Left lung (tissue), 10 donors: Measurements from ENCODE around the gene ARHGAP8. TPM values are rescaled to one million over a fixed set of nuclear protein-coding genes. Genes with fewer than 3 reads are reported as not detected.

ENCODE experiments used
- ATAC-seq: fragments of 200-7000 bp; cut with Tn5 transposase; one replicate; pipeline ENCODE4 v1.9.1; 2020; ENCODE audit warnings: moderate library complexity
- DNase-seq, 4 donors: peaks; one replicate each; pipeline ENCODE4 v3.0.0-alpha.2; 2013 to 2020
- H3K27ac ChIP-seq, 2 donors: fragments of 200-600 bp; sonication (generic) in 1 of 2; one replicate each; pipeline versions ENCODE4 v1.5.0 to v1.8.0; 2020 to 2021
- H3K27me3 ChIP-seq, 2 donors: fragments of 200-600 bp; sonication (generic) in 1 of 2; one replicate each; pipeline versions ENCODE4 v1.5.0 to v1.8.0; 2020 to 2021
- H3K36me3 ChIP-seq, 2 donors: fragments of 200-600 bp; sonication (generic) in 1 of 2; one replicate each; pipeline versions ENCODE4 v1.5.0 to v1.8.0; 2020 to 2021
- H3K4me1 ChIP-seq, 2 donors: fragments of 200-600 bp; one replicate each; pipeline ENCODE4 v1.8.0; 2021
- H3K4me3 ChIP-seq, 2 donors: fragments of 200-600 bp; sonication (generic) in 1 of 2; one replicate each; pipeline versions ENCODE4 v1.5.0 to v1.8.0; 2020 to 2021; ENCODE audit warnings: mild to moderate bottlenecking in 1 of 2
- H3K9me3 ChIP-seq, 2 donors: fragments of 200-600 bp; sonication (generic) in 1 of 2; one replicate each; pipeline versions ENCODE4 v1.5.0 to v1.8.0; 2020 to 2021
- CTCF ChIP-seq, 2 donors: fragments of 200-600 bp; sonication (generic) in 1 of 2; IDR thresholded peaks; one replicate each; pipeline versions ENCODE4 v1.5.0 to v1.8.0; 2021; ENCODE audit warnings: antibody characterized with exemption in 2 of 2
- intact Hi-C, 2 donors: fragments of 100-400 bp; cut with DNase I; formaldehyde crosslinking; loops; one replicate each; pipeline versions ENCODE4 v1.11.2 to v1.14.2; 2022
- polyA plus RNA-seq, 6 donors: library from polyadenylated mRNA; unstranded; fragments of 120-200 nt; gene quantifications; one replicate each; pipeline ENCODE4 v1.2.1, GENCODE V29; 2013; ENCODE audit not compliant: insufficient read length in 6 of 6
- total RNA-seq, 2 donors: library from RNA; stranded (reverse); fragmentation: NEBNext Ultra II Directional; extraction: Animal tissue kit (Norgen Biotek cat#: 25700); gene quantifications; one replicate each; pipeline ENCODE4 v1.2.1, GENCODE V29; 2021
- donor health status: DM: no; HTN: yes; CAD: no.
- donor health status: DM: no; HTN: no; CAD: no.

The ARHGAP8 gene
- total and polyA plus RNA-seq, 8 donors = 18.3 to 47.0 (median 35.0) TPM

DNA sequence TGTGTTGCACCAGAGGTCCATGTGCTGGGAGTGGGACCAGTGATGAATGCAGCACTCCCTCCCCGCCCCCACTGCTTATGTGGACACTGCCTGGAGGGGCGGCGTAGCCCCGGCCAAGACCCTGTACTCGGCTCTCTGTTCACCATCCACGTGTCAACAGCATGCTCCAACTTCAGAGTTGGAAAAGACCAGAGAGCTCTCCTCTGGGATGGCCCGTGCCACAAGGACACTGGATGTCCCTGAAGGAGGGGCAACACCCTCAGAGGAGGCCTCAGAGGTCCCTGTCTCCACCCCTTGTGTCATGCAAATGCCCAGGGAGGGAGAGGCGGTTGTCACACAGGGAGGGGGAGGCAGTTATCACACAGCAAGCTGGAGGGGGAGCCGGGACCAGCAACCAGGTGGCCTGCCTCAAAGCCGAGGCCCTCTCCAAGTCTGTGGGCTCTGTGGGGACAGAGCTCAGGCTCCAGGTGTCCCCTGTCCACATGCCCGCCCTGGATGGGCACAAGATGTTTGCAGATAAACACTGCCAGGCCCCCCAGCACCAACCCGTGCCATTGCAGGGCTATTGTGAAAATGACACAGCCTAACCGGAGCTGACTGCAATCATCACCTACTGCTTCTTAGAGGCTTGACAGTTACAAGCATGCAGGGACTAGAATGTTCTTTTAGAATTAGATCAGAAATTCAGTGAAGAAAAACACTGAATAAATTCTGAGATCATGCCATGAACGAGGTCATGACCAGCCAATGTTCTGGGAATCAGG, 136.3 kb downstream of the ARHGAP8 start:
- no peak for TF ChIP-seq CTCF (IDR thresholded peaks at IDR 0.05)
- no peaks in the 10 kb centered on the region for H3K36me3 ChIP-seq
- ATAC-seq (no peak), DNase-seq (no peak)
- H3K9me3 ChIP-seq = no peaks in the 10 kb centered on the region
- intact Hi-C loops = no loop called here
- H3K27ac ChIP-seq = no peak overlapping the region
- no peaks in the 10 kb centered on the region for H3K4me1 ChIP-seq
- H3K27me3 ChIP-seq = peaks cover 0 to 10% of the 10 kb centered on the region in 2 donors
- H3K4me3 ChIP-seq = no peak overlapping the region

- Histone ChIP-seq H3K27ac (no peak overlapping the region), H3K27me3 (peaks cover 0 to 10% of the 10 kb centered on the region in 2 donors), H3K36me3 (no peaks in the 10 kb centered on the region), H3K4me1 (no peaks in the 10 kb centered on the region), H3K4me3 (no peak overlapping the region), H3K9me3 (no peaks in the 10 kb centered on the region)
- ATAC-seq = no peak
- DNase-seq = peak in 1 of 4 donors; percentile 7
- intact Hi-C loops = no loop called here
- TF ChIP-seq CTCF (IDR thresholded peaks at IDR 0.05) = no peak
These were observed 137.0 kb downstream of the ARHGAP8 start for GRCh38 chr22:44889255-44889878.

GRCh38 chr22:44890416-44891292, 138.3 kb downstream of the ARHGAP8 start:
- ATAC-seq (no peak), DNase-seq (no peak)
- Histone ChIP-seq H3K27ac (no peak overlapping the region), H3K36me3 (no peaks in the 10 kb centered on the region), H3K27me3 (peaks cover 0 to 10% of the 10 kb centered on the region in 2 donors), H3K4me1 (no peaks in the 10 kb centered on the region), H3K9me3 (no peaks in the 10 kb centered on the region), H3K4me3 (no peak overlapping the region)
- TF ChIP-seq CTCF (IDR thresholded peaks at IDR 0.05) = no peak
- intact Hi-C loops = no loop called here

DNA sequence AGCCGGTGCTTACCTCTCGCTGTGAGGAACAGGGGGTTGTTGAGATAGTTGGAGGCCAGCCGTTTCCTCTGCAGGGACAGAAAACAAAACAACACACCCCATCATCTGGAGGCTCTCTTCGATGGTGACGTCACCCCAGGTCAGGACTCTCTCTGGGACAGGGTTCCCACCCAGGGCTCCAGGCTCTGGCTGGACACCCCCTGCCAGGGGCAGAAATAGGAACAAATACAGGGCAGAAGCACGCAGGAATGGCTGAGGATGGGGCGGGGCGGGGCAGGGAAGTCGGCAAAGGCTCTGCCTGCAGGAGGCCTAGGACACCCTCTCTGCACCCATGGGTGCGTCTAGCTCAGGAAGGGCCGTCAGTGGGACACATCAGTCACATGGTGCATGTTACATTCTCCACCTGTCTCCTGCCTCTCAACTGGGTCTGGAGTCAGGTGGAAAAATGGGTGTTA, 138.9 kb downstream of the ARHGAP8 start:
- no peaks in the 10 kb centered on the region for H3K4me1 ChIP-seq
- no peak for ATAC-seq

More for the DNA sequence above, 138.9 kb downstream of the ARHGAP8 start:
- no peak overlapping the region for H3K4me3 ChIP-seq
- TF ChIP-seq CTCF (IDR thresholded peaks at IDR 0.05) = no peak
- H3K9me3 ChIP-seq = no peaks in the 10 kb centered on the region
- peaks cover 0 to 10% of the 10 kb centered on the region in 2 donors for H3K27me3 ChIP-seq
- H3K36me3 ChIP-seq = no peaks in the 10 kb centered on the region
- DNase-seq = no peak
- H3K27ac ChIP-seq = no peak overlapping the region
- intact Hi-C loops = no loop called here
